ENCODE measurements around the gene FGF22.
"Not testable (repeated sequence)": the region's sequence is repeated elsewhere in the genome, so short reads cannot be mapped to it uniquely, and the experiment has no call there.

Gene FGF22

GRCh38 chr19:639253-640160 lies at the start of gene FGF22:
Gene FGF22, plus strand, starts transcription at chr19:639879. Its CDS starts 47 bp downstream, at chr19:639926.
- peak within 1 kb of the TSS; percentile 27 for H3K4me3 ChIP-seq (ENCODE audit: low read depth, low read length)

DNA sequence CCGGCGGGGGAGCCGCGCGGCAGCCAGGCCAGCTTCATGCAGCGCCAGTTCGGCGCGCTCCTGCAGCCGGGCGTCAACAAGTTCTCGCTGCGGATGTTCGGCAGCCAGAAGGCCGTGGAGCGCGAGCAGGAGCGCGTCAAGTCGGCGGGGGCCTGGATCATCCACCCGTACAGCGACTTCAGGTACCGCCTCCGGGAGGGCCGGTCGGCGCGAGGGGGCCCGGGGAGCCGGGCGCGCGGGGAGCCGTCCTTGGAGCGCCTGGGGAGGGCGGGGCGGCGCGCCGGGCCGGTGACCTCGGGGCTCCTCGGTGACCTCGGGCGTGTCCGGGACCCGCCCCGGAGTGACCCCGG lies 49.3 kb upstream of the FGF22 start:
- no peak overlapping the region for H3K4me3 ChIP-seq (ENCODE audit: low read depth, low read length)

GRCh38 chr19:590750-591098 lies 49.0 kb upstream of the FGF22 start:
- H3K4me3 ChIP-seq (ENCODE audit: low read depth, low read length) = peak overlapping the region; percentile 1

DNA sequence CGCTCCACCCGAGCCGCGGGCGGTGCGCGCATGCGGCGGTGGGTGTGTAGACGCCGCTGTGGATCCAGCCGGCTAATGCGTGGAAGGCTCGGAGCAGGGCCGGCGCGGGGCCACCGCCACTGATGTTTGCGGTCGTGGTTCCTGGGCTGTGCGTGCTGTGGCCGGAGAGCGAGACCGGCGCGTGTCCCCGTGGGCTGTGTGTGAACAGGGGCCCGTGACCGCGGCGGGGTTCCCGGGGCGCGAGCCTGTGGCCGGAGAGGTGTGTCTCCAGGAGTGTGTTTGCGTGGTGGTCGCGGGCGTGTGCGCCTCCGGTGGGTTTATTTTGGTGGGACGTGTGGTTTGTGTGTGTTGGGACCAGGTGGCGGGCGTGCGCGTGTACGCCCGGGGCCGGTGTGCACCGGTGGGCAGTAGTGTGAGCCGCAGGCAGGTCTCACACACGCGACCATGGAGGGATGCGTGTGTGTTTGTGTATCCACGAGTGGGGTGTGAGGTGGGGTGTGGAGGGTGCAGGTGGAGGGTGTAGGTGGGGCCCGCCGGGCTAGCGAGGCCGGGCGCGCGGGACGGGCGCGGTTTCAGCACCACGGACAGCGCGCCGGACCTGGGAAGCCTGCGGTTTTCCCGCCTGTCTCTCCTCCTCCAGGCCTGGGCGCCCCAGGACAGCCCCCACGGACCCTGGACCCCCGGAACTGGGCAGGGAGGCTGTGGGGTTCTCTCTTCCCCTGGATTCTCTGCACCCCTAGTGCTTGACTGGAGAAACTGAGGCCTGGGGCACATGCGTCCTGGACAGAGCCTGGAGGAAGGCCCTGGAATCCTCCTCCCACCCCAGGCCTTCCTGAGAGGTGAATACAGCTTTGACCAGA lies 48.4 kb upstream of the FGF22 start:
- H3K4me3 ChIP-seq (ENCODE audit: low read depth, low read length) = no peak overlapping the region

DNA sequence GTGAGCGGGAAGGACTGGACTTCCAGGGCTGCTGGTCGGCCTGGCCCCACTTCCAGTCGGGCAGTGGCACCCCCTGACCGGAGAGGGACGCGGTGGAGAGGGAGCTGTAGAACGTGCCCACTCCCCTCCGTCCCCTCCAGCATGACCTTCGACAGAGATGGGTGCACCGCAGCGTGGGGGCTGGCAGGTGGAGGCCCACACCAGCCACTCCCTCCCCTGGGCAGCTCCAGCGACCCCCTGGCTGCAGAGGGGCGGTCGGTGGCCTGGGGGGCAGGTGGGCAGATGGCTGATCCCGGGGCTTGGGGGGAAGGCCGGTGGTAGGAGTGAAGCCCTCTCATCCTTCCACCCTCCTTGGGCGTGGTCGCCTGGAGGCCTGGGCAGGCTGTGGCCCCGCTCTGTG lies 47.6 kb upstream of the FGF22 start:
- H3K4me3 ChIP-seq (ENCODE audit: low read depth, low read length) = no peak overlapping the region

DNA sequence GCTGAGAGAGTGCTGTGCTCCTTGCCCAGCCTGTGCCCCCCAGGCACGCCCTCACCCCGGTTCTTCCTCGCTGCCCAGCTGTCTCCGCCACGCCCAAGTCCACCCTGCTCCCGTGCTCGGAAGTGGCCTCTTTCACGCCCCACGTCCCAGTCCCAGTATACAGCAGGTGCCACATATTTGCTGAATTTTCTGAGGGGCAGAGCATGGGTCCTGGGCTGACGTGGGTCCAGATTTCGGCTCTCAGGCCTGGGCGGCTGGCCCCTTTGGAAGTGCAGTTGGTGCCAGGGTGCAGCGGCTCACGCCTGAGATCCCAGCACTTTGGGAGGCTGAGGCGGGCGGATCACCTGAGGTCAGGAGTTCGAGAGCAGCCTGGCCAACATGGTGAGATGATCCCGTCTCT lies 46.6 kb upstream of the FGF22 start:
- no peak overlapping the region for H3K4me3 ChIP-seq (ENCODE audit: low read depth, low read length)

- no peak overlapping the region for H3K4me3 ChIP-seq (ENCODE audit: low read depth, low read length)
Observed at GRCh38 chr19:593505-593904, 46.2 kb upstream of the FGF22 start.

DNA sequence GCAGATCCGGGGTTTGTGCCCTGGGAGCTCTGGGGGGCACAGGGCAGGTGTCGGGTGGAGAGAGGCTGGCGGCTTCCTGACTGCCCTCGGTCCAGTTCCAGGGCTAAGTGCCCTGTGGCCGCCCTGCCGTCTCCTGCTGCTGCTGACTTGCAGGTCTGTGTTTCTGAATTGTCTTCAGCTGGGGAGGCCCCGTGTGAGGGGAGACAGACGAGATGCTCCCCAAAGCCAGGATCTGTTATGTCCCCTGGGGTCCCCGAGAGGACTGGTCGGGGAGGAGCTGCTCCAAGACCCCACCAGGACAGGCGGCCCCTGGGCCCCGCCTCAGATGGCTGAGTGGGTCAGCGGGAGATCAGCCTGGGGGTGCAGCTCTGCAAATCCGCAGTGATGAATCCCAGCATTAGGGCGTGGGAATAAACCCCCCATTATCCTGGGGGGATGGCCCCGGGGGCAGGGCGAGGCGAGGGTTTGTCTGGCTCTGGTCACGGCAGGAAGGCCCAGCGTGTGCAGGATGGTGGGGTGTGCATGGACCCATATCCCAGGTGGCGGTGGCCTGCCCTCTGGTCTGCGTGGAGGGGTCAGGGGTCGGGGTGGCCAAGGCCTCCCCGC lies 45.3 kb upstream of the FGF22 start:
- H3K4me3 ChIP-seq (ENCODE audit: low read depth, low read length) = no peak overlapping the region

DNA sequence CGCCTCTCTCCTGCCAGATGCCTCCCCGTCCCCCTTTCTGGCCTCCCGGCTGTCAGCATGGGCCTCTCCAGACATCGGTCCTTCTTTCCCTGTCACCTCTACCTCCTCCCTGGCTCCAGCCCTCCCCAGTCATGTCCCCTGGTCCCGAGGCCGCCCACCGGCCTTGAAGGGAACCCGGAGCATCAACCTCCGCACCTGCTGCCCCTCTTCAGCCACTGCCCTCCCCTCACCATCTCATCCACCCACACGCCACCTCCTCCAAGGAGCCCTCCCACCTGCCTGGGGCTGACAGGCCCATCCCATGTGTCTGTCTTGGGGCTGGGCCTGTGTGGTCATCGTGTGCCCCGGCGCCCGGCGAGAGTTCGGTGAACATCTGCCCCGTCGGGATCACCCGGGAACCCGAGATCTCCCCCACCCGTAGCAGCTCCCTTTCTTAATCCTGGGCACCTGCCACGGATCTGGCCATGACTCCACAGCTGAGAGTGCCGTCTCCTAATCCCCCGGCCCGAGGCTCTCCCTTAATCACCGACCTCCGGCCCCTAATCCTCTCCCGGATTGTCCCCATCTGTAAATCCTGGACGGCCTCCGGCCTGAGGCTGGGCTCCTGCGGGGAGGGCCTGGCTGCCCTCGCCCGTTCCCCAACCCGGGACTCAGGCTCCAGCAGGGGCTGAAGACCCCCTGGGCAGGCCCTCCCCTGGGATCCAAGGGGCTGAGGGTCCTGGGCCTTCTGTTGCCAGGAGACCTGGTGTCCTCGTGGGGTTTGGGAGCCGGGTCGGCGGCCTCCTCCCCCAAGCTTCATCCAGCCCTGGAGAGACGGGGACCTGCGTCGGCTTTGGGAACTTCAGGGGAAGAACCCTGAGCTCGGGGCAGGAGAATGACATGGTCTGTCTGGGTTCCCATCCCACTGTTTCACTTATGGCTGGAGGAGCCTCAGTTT lies 44.1 kb upstream of the FGF22 start:
- H3K4me3 ChIP-seq (ENCODE audit: low read depth, low read length) = no peak overlapping the region

GRCh38 chr19:596263-596655 lies 43.4 kb upstream of the FGF22 start:
- H3K4me3 ChIP-seq (ENCODE audit: low read depth, low read length) = no peak overlapping the region

- no peak overlapping the region for H3K4me3 ChIP-seq (ENCODE audit: low read depth, low read length)
Observed at GRCh38 chr19:597406-598315, 42.0 kb upstream of the FGF22 start.

DNA sequence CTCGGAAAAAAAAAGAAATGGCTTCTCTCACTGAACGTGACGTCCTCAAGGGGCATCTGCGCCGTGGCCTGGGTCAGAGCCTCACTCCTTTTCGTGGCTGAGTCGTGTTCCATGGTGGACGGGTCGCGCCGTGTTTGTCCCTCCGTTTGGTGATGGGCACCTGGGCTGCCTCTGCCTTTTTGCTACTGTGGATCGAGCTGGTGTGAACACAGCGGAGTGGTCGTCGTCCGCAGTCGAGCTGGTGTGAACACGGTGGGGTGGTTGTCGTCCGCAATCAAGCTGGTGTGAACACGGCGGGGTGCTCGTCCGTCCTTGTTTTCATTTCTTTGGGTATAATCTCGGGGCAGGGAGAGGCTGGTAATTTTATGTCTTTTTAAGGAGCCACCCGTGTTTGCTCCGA lies 38.4 kb upstream of the FGF22 start:
- H3K4me3 ChIP-seq (ENCODE audit: low read depth, low read length) = no peak overlapping the region

GRCh38 chr19:601790-602189 lies 37.9 kb upstream of the FGF22 start:
- H3K4me3 ChIP-seq (ENCODE audit: low read depth, low read length) = no peak overlapping the region

GRCh38 chr19:602391-603301 lies 37.0 kb upstream of the FGF22 start:
- no peak overlapping the region for H3K4me3 ChIP-seq (ENCODE audit: low read depth, low read length)

DNA sequence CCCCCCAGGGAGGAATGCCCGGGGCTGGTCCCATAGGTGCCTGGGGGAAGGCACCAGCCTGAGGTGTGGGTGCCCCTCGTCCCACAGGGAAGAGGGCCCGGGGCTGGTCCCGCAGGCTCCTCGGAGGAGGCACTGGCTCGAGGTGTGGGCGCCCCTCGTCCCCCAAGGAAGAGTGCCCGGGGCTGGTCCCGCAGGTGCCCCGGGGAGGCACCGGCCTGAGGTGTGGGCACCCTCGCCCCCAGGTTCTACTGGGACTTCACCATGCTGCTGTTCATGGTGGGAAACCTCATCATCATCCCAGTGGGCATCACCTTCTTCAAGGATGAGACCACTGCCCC lies 36.4 kb upstream of the FGF22 start:
- not testable (repeated sequence) for H3K4me3 ChIP-seq (ENCODE audit: low read depth, low read length)

GRCh38 chr19:603779-604178 lies 35.9 kb upstream of the FGF22 start:
- H3K4me3 ChIP-seq (ENCODE audit: low read depth, low read length) = not testable (repeated sequence)

DNA sequence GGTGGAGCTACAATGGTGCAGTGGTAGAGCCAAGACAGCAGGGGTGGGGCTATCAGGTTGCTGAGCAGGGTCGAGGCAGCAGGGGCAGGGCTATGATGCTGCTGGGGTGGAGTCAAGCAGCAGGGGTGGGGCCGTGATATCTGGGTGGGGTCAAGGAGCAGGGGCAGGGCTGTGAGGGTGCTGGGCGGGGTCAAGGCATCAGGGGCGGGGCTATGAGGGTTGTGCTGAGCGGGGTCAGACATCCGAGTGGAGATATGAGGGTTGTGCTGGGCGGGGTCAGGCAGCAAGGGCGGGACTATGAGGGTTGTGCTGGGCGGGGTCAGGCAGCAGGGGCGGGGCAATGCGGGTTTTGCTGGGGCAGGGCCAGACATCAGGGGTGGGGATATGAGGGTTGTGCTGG lies 35.3 kb upstream of the FGF22 start:
- H3K4me3 ChIP-seq (ENCODE audit: low read depth, low read length) = no peak overlapping the region

DNA sequence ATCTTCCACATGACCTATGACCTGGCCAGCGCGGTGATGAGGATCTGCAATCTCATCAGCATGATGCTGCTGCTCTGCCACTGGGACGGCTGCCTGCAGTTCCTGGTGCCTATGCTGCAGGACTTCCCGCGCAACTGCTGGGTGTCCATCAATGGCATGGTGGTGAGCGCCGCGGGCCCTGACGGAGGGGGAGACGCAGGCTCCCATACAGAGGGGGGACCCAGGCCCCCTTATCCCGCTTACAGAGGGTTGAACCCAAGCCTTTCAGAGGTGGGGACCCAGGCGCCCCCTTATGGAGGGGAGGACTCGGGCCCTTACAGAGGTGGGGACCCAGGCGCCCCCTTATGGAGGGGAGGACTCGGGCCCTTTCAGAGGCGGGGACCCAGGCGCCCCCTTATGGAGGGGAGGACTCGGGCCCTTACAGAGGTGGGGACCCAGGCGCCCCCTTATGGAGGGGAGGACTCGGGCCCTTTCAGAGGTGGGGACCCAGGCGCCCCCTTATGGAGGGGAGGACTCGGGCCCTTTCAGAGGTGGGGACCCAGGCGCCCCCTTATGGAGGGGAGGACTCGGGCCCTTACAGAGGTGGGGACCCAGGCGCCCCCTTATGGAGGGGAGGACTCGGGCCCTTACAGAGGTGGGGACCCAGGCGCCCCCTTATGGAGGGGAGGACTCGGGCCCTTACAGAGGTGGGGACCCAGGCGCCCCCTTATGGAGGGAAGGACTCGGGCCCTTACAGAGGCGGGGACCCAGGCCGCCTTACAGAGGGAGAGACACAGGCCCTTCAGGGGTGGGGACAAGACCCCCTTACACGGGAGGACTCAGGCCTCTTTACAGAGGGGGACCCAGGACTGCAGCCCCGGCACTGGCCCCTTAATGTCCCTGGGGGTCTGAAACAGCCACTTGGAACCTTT lies 34.4 kb upstream of the FGF22 start:
- not testable (repeated sequence) for H3K4me3 ChIP-seq (ENCODE audit: low read depth, low read length)

All from iPS-11a (cell line).